ENCODE results near the gene STK16.
"Not testable (repeated sequence)": the region's sequence is repeated elsewhere in the genome, so short reads cannot be mapped to it uniquely, and the experiment has no call there.

STK16 gene

DNA sequence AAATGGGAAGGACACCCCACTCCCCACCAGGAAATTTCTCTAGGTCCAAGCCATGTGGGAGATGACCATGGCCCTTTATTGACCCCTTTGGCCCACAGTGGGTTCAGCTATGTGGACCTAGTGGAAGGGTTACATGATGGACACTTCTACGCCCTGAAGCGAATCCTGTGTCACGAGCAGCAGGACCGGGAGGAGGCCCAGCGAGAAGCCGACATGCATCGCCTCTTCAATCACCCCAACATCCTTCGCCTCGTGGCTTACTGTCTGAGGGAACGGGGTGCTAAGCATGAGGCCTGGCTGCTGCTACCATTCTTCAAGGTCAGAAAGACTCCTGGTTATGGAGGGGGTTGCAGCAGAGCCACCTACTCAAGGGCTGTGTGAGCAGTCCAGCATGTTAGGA lies 1.3 kb downstream of the STK16 start:
- DNase-seq, result no peak

DNA sequence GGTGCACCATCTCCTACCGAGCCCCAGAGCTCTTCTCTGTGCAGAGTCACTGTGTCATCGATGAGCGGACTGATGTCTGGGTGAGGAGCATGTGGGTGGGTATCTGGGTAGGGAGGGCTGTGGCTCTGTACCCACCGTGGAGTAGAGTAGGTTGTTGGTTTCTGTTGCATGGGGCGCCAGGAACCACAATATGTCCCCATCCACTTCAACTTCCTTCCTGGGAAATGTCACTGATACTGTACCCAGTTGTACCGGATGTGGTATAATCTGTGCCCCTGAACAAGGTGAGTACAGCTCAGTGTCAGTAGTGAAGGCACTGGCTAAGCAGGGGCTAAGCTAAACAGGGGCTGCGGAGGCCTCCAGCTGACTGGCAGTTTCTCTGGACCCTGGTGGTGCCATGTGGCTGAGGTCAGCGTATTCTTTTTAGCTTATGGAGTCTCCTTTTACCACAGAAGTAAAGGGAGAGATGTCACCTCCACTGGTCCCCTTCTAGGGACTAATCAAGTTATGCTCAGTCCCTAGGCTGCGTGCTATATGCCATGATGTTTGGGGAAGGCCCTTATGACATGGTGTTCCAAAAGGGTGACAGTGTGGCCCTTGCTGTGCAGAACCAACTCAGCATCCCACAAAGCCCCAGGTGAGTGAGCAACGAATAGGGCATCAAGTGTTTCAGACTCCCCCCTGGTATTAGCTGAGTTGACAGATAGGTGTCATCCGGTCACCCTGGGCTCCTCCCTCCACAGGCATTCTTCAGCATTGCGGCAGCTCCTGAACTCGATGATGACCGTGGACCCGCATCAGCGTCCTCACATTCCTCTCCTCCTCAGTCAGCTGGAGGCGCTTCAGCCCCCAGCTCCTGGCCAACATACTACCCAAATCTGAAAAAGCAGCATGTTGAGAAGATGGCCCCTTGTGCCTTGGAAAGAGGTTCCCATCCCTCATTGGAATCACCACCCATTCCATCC lies 2.7 kb downstream of the STK16 start:
- DNase-seq, result no peak

DNA sequence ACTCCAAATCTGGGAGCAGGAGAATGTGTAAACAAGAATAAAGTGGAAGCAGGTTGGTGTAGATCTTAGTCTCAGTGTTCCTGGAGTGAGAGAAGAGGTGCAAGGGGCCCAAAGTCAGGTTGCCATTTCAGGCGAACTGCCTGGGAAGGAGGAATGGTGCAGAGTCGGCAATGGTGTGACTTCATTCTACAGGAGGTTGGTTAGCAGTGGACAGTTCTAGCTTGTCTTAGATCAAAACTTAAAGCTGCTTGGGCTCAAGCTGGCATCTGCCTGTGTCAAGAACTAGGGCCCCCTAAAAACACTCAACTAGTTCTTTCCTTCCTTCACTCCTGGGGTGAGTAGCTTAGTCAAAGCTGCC lies 3.5 kb downstream of the STK16 start:
- no peak for DNase-seq

DNA sequence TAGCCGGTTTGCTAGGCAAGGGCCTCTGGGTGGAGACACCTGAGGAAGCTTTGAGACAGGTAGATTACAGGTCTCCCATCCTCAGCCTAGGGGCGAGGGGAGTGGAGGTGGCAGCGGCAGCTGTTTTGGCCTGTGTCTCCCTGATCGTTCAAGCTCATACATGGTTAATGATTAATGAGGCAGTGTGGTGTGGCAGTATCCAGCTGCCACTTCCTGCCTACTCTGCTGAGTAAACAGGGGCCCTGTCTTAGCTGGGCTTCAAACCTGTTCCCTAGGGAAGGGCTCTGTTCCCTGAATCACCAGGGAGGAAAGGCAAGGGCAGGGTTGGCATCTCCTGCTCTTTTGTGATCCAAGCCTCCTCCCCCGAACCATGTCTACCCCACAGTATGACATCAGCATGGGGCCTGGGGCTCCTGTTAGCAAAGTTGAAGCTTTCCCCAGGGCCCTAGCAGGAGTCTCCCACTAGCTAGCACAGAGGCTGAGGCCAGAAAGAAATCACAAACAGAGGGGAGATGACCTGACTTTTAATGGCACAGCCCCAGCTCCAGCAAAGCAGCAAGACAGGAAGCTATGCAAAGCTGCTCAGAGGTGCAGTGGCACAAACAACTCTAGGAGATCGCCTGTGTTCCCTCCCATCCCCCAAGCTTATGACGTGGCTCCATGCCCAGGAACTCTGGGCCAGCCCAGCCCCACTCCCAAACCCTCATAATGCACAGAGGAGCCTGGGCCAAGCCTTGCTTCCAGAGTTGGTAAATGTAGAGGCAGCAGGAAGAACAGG lies 4.1 kb downstream of the STK16 start:
- DNase-seq, result no peak

DNA sequence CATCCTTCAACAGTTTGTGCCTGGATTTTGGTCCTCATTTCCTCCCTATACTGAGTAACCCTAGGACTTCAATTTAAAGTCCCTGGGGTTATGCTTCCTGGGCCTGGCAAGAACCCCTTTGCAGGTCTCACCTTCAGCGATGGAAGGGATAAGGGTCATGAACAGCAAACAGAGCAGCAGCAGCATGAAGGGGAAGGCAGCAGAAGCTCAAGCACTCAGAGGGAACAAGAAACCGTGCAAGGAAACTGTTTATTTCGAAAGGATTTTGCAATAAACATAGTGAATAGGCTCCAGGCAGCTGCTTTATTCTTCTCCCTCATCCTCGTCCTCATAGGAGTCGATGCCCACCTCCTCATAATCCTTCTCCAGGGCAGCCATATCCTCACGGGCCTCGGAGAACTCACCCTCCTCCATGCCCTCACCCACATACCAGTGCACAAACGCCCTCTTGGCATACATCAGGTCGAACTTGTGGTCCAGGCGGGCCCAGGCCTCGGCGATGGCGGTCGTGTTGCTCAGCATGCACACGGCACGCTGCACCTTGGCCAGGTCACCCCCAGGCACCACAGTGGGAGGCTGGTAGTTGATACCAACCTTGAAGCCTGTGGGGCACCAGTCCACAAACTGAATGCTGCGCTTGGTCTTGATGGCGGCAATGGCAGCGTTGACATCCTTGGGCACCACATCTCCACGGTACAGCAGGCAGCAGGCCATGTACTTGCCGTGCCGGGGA lies 4.9 kb downstream of the STK16 start:
- DNase-seq, result no peak

DNA sequence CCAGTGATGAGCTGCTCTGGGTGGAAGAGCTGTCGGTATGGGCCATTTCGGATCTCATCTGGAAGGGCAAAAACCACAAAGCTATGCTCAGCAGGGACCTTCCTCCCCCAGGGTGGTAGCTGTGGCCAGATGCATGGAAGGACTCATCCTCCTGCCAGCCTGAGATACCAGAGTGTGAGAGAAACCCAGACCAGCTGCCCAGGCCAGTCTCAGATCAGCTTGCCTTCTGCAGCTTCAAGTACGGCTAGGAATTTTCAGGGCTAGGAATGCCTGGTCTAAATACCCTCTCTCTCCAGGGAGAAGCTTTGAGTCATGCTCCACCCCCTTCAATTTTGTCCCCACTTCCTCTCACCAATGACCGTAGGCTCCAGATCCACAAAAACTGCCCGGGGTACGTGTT lies 6.4 kb downstream of the STK16 start:
- no peak for DNase-seq

DNA sequence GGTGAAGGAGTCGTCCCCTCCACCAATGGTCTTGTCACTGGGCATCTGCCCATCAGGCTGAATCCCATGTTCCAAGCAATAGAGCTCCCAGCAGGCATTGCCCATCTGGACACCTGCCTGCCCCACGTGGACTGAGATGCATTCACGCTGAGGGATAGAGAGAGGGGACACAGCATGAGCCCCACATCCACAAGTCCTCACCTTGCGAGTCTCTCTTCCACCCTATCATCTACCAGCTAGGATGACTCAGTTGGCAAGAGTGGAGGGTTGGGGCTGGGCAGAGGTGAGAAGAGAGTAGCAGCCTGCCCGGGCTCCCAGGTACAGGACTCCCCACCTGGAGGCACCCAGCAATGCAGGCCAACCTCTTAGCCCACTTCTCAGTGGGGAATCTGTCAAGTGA lies 6.8 kb downstream of the STK16 start:
- DNase-seq, result no peak

DNA sequence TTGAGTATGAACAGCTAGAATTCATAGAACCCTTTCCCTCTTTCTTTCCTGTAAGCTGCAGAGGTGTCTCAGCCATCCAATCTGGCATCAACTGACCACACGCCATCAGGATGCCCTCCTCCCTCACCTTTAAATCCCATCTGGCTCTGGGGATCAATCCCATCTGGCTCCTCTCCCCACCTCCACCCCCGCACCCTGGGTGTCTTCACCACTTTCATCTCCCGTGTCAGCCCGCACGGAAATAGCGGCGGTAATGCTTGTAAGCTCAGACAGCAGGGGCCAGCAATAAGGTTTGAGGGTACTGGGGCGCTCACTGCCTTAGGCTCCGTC lies 7.3 kb downstream of the STK16 start:
- no peak for DNase-seq

DNA sequence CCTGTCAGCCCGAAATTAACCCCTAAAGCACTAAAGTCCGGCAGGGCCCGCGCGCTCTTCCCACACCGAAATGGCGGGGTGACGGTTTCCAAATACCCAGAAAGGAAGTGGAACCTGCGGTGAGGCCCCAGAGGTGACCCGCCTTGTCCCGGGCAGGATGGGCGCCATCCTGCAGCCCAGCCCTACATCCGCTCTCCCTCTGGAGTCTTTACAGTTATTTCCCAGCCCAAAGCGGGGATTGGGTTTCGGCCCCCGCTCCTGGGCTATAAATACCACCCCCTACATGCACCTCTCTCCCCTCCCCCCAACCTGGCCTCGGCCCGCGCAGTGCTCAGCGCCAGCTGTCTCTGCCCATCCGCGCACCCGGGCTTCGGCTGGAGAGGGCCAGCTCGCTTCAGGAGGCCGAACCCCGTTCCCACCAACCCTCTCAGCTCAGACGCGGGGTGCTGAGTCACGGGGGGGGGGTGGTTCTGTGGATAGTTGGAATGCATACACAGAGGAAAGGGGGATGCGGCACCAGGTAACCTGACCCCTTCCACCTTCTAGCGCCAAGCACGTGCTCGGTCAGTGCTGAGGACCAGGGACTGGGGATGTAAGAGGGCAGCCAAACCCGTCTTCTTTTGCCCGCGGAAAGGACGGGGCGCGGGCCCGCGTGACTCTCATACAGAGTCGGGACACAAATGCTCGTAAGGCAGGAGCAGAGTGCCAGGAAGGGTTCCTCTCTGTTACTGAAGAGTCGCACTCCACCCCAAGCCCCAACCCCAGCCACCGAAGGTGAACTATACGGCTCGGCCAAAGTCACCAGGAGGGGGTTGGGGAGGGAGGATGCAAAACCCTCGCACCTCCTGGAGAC lies 7.8 kb downstream of the STK16 start, which contains the start of gene TUBA4B:
Gene TUBA4B, plus strand, starts transcription at position 344 of the 853 bp plus-strand sequence. Its CDS starts 165 bp downstream, at position 509.
- DNase-seq, result no peak

DNA sequence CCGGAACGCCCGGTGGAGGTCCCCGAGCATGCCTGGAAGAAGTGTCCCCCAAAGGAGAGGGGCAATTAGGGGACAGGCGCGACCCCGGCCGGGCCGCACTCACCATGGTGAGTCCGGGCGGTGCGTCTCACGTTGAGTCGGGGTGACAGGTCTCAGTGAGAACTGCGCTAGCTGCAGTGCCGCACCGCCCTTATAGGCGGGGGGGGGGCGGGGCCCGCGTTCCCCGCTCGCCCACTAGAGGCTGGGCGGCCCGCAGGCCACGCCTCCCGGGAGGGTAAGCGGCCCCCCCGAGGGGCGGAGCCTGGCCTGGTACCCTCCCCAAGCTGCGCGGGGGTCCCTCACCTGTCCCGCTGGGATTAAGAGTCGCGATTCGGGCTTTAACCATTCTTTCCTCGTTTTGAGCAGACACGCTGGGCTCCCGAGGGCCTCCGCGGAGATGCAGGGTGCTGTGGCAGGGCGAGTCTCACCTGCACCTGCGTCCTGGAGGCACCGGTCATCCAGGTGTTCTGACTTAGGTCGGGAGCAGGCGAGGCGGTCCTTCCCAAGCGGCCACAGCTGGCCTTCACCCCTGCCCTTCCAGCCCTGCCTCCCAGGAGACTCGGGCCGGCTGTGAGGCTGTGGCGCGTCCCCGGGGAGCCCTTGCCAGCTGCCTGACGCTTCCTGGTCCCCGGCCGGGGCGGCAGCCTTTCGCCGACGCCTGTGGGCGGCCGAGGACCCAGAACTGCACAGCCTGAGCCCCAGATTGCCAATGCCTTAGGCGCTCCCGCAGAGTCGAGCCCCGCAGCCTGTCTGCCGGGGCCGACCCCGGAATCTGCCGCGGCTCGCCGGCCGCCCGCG lies 8.7 kb downstream of the STK16 start, which contains the start of gene TUBA4A:
Gene TUBA4A, minus strand, starts transcription at position 166 of the 837 bp plus-strand sequence. Its CDS starts 60 bp downstream, at position 106.
- DNase-seq, result no peak

DNA sequence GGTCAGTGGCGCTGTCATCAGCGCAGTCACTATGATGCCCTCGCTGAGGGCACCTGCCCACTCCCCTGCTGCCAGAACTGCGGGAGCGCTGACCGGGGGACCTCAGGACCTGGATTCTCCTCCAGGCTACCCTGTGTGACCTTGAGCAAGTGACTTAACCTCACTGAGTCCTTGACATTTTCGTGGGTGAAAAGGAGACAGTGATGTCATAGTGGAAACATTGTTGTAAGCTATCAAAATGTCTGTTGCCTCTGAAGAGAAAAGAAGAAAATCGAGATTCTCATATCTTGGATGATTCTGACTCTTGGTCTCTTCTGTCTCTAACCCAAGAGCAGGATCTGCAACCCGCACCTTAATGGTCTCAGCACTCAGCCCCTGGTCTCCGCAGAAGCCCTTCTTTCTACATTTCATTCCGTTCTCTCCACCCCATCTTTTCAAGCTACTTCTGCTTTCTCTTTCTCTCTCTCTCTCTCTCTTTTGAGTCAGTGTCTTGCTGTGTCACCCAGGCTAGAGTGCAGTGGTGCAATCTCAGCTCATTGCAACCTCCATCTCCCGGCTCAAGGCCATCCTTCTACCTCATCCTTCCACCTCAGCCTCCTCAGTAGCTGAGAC lies 9.4 kb downstream of the STK16 start:
- no peak for DNase-seq

DNA sequence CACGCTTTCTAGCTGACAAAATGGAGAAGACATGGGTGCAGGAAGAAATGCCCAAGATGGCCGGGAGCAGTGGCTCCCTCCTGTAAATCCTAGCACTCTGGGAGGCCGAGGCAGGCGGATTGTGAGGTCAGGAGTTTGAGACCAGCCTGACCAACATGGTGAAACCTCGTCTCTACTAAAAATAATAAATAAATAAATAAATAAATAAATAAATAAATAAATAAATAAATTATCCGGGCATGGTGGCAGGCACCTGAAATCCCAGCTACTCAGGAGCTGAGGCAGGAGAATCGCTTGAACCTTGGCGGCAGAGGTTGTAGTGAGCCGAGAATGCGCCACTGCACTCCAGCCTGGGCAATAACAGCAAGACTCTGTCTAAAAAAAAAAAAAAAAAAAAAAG lies 13.7 kb downstream of the STK16 start:
- not testable (repeated sequence) for DNase-seq

DNA sequence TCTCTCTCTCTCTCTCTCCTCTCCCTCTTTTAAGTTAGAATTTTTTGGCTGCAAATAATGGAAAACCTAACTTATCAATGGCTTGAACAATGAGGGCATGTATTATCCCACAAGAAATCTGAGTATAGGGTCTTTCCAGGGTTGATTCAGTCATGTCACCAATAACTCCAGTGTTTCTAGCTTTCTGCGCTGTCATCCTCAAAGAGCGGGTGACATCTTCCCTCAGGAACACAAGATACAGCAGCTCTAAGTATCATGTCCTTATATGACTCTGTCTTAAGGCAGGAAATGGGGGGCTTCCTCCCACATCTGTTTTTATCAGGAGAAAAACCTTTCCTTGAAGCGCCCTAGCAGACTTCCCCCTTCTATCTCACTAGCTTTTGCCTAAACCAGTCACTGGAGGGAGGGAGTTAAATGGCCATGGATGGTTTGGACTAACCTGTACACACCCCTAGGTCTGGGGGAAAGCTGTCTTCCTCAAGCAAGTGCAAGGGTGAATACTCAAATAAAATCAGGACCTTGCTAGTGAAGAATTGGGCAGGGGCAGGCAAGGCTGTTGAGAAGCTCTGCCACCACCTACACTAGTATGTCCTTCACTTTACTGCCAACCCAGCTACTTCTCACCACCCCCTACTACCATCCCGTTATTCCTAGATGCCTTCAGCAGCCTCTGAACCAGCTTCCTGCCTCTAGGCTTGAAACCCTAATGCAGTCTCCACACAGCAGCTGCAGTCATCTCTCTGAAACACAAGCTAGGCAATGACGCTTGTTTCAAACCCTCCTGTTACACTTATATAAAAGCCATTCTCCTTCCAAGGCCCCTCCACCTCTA lies 16.0 kb downstream of the STK16 start:
- no peak for DNase-seq

DNA sequence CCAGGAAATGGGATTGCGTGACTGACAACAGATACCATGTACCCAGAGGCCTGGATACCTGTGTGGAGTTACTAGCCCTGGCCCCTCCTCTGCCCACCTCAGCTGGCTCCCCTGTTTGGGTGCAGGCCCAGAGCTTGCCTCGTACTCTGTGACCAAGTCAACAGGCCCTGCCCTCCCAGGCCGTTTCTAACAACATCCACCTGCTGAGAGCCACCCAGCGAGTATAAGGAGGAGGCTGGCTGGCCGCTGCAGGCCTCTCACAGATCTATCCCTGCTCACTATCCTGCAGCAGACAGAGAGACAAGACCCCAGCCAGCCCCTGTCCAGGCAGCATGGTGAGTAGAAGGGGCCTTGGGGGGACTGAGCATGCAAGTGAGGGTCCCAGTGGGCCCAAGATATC lies 21.0 kb downstream of the STK16 start:
- DNase-seq, result no peak

DNA sequence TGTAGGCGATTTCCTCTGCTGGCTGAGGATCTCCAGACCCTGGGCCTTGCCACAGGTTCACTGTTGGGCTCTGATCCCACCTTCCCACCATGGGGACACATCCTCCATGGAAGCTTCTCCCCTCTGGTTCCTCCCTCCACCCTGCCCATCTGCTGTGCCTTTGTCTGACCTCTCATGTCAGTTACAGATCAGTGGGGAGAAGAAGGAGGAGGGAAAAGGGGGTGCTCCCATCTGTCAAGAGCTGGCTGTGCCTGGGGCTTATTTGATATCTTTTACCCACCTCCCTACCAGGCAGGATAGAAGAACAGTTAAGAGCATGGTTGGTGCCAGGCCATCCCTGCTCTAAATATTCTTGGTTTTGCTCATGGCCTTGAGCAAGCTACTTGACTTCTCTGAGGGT lies 21.6 kb downstream of the STK16 start:
- no peak for DNase-seq

DNA sequence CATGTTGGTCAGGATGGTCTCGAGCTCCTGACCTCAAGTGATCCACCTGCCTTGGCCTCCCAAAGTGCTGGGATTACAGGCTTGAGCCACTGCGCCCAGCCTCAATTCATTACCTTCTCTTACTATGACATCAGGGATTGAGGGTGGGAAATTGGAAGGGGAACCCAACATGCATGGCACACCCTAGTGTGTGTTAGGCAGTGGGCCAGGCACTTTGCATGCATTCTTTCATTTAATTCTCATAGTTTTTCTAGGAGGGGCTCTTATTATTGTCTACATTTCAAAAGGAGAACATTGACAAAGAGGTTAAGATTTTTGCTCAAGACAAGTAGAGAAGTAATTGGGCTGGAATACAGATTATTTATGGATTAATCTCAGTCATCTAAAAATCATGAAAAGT lies 23.0 kb downstream of the STK16 start:
- no peak for DNase-seq

DNA sequence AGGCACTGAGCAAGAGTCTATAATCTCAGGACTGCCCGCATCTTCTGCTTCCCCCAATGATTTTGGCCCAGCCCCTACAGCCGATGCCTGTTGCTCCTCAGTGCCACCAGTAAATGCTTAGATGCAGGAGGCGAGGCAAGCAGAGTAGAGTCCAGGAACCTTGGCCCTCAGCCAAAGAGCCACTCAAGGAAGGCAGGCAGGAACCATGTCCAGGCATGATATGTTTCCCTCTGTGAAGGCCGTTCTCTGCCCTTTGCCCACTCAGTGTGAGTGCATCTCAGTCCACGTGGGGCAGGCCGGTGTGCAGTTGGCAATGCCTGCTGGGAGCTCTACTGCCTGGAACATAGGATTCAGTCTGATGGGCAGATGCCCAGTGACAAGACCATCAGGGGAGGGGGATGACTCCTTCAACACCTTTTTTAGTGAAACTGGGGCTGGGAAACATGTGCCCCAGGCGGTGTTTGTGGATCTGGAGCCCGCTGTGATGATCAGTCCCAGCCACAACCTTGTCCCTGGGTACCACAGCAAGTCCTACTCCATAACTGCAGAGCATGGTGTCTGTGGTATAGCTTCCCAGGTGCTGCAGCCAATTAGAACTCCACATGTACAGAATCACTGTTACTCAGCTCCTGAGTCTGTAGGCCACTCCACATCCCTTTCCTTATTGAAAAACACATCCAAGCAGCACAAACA lies 24.2 kb downstream of the STK16 start:
- DNase-seq, result no peak

DNA sequence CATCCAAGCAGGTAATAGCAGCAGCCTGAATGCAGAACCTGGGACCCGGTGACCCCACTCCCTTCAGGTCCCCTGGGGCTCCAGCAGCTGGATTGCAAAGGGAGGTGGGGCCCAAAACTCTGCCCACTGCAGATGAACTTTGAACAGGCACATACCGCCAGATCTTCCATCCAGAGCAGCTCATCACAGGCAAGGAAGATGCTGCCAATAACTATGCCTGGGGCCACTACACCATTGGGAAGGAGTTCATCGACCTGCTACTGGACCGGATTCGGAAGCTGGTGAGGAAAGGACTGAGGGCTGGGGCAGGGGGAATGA lies 24.7 kb downstream of the STK16 start:
- DNase-seq, result no peak

DNA sequence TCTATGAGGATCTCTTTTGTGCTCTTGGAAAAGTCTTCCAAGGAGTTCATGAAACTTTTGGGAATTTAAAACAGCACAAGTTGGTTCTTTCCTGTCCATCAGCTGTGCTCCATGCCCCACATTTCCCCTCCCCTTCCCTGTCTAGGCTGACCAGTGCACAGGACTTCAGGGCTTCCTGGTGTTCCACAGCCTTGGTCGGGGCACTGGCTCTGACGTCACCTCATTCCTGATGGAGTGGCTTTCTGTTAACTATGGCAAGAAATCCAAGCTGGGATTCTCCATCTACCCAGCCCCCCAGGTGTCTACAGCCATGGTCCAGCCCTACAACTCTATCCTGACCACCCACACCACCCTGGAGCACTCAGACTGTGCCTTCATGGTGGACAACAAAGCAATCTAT lies 25.7 kb downstream of the STK16 start:
- no peak for DNase-seq

DNA sequence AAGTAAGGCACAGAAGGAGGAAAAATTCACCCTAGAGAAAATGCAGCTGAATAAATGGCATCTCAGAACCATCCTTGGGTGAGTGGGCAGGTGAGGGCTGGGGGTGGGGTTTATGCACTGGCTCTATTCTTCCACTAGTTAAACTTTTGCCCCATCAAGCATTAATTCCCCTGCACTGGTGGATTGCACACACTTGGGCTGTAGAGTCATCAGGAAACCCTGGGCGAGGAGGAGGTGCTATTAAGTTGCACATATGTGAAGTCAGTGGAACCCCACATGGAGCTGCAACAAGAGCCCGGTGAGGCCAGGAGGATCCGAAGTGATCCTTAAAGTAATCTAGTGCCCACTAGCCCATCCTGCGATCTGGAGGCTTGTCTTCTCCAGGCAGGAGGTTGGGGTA lies 27.1 kb downstream of the STK16 start:
- DNase-seq, result no peak

All from cortex of kidney (tissue), 1 donor.